Measurements from ENCODE around the gene LANCL2. TPM values are rescaled to one million over a fixed set of nuclear protein-coding genes. Genes with fewer than 3 reads are reported as not detected.
"Not testable (repeated sequence)": the region's sequence is repeated elsewhere in the genome, so short reads cannot be mapped to it uniquely, and the experiment has no call there.

Gene LANCL2
- total RNA-seq, 1 donor from 2014 or later: 24.1 TPM

GRCh38 chr7:55386541-55386940 lies 21.4 kb downstream of the LANCL2 start:
- Mint-ChIP-seq H3K9me3 (ENCODE audit: unreplicated experiment) (peaks cover 10% of the 10 kb centered on the region), H3K27ac (ENCODE audit: unreplicated experiment) (no peak overlapping the region), H3K36me3 (ENCODE audit: unreplicated experiment) (peaks cover 40% of the 10 kb centered on the region), H3K27me3 (ENCODE audit: unreplicated experiment) (no peaks in the 10 kb centered on the region), H3K4me3 (ENCODE audit: unreplicated experiment) (no peak overlapping the region), H3K4me1 (ENCODE audit: low read depth, unreplicated experiment) (no peaks in the 10 kb centered on the region)
- no peak for TF ChIP-seq CTCF (IDR thresholded peaks at IDR 0.05; ENCODE audit: partially characterized antibody, unreplicated experiment)
- no peak for DNase-seq

- no peaks in the 10 kb centered on the region for H3K4me1 Mint-ChIP-seq (ENCODE audit: low read depth, unreplicated experiment)
- H3K27me3 Mint-ChIP-seq (ENCODE audit: unreplicated experiment): no peaks in the 10 kb centered on the region
- H3K36me3 Mint-ChIP-seq (ENCODE audit: unreplicated experiment): peaks cover 40% of the 10 kb centered on the region
- TF ChIP-seq CTCF (IDR thresholded peaks at IDR 0.05; ENCODE audit: partially characterized antibody, unreplicated experiment): no peak
- peaks cover 10% of the 10 kb centered on the region for H3K9me3 Mint-ChIP-seq (ENCODE audit: unreplicated experiment)
- DNase-seq: no peak
- H3K27ac Mint-ChIP-seq (ENCODE audit: unreplicated experiment): no peak overlapping the region
- no peak overlapping the region for H3K4me3 Mint-ChIP-seq (ENCODE audit: unreplicated experiment)
Observed at GRCh38 chr7:55387062-55387965, 22.2 kb downstream of the LANCL2 start.

- Mint-ChIP-seq H3K9me3 (ENCODE audit: unreplicated experiment) (no peaks in the 10 kb centered on the region), H3K27me3 (ENCODE audit: unreplicated experiment) (no peaks in the 10 kb centered on the region), H3K27ac (ENCODE audit: unreplicated experiment) (no peak overlapping the region), H3K4me3 (ENCODE audit: unreplicated experiment) (no peak overlapping the region), H3K4me1 (ENCODE audit: low read depth, unreplicated experiment) (no peaks in the 10 kb centered on the region), H3K36me3 (ENCODE audit: unreplicated experiment) (peaks cover 5% of the 10 kb centered on the region)
- no peak for DNase-seq
- TF ChIP-seq CTCF (IDR thresholded peaks at IDR 0.05; ENCODE audit: partially characterized antibody, unreplicated experiment): no peak
Observed at GRCh38 chr7:55396233-55396785, 31.2 kb downstream of the LANCL2 start.

- no peaks in the 10 kb centered on the region for H3K27me3 Mint-ChIP-seq (ENCODE audit: unreplicated experiment)
- H3K27ac Mint-ChIP-seq (ENCODE audit: unreplicated experiment): no peak overlapping the region
- H3K4me1 Mint-ChIP-seq (ENCODE audit: low read depth, unreplicated experiment): no peaks in the 10 kb centered on the region
- no peak for DNase-seq
- peaks cover 5% of the 10 kb centered on the region for H3K36me3 Mint-ChIP-seq (ENCODE audit: unreplicated experiment)
- H3K4me3 Mint-ChIP-seq (ENCODE audit: unreplicated experiment): no peak overlapping the region
- no peak for TF ChIP-seq CTCF (IDR thresholded peaks at IDR 0.05; ENCODE audit: partially characterized antibody, unreplicated experiment)
- H3K9me3 Mint-ChIP-seq (ENCODE audit: unreplicated experiment): peaks cover 1% of the 10 kb centered on the region
Observed at GRCh38 chr7:55397617-55398016, 32.5 kb downstream of the LANCL2 start.

GRCh38 chr7:55400191-55400590 lies 35.1 kb downstream of the LANCL2 start:
- peaks cover 2% of the 10 kb centered on the region for H3K27me3 Mint-ChIP-seq (ENCODE audit: unreplicated experiment)

GRCh38 chr7:55402506-55402905 lies 37.4 kb downstream of the LANCL2 start:
- H3K4me1 Mint-ChIP-seq (ENCODE audit: low read depth, unreplicated experiment); H3K9me3 Mint-ChIP-seq (ENCODE audit: unreplicated experiment); DNase-seq; H3K27me3 Mint-ChIP-seq (ENCODE audit: unreplicated experiment); H3K27ac Mint-ChIP-seq (ENCODE audit: unreplicated experiment); H3K4me3 Mint-ChIP-seq (ENCODE audit: unreplicated experiment): not testable (repeated sequence)
- peaks cover 26% of the 10 kb centered on the region for H3K36me3 Mint-ChIP-seq (ENCODE audit: unreplicated experiment)

More at GRCh38 chr7:55400191-55400590, 35.1 kb downstream of the LANCL2 start:
- no peak for DNase-seq
- no peak overlapping the region for H3K4me3 Mint-ChIP-seq (ENCODE audit: unreplicated experiment)
- H3K36me3 Mint-ChIP-seq (ENCODE audit: unreplicated experiment): peaks cover 13% of the 10 kb centered on the region
- H3K9me3 Mint-ChIP-seq (ENCODE audit: unreplicated experiment): peaks cover 7% of the 10 kb centered on the region
- H3K27ac Mint-ChIP-seq (ENCODE audit: unreplicated experiment): no peak overlapping the region
- H3K4me1 Mint-ChIP-seq (ENCODE audit: low read depth, unreplicated experiment): peaks cover 1% of the 10 kb centered on the region
- TF ChIP-seq CTCF (IDR thresholded peaks at IDR 0.05; ENCODE audit: partially characterized antibody, unreplicated experiment): no peak
